Measurements from ENCODE around the gene SBK1. TPM values are rescaled to one million over a fixed set of nuclear protein-coding genes. Genes with fewer than 3 reads are reported as not detected.

The SBK1 gene
- total and polyA plus RNA-seq, 10 donors: 0.30 to 2.8 (median 1.7) TPM

DNA sequence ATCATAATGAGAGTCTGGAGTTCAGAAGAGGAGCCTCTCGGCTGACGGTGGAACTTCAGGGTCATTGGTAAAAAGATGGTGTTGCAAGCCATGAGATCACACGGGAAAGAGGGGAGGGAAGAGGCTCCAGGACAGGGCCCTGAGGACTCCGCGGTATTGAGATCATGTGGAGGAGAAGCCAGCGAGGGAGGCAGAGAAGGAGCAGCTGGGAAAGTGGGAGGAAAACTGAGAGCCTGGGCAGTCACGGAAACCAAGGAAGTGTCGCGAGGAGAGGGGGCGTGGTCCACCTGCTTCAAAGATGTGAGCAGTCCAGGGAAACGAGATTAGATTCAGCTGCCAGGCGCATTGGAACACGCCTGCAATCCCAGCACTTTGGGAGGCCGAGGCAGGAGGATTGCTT is 27.7 kb upstream of the SBK1 start:
- H3K27ac ChIP-seq: no peak overlapping the region
- peaks cover 0 to 9% (median 0%) of the 10 kb centered on the region in 8 donors for H3K9me3 ChIP-seq
- no peaks in the 10 kb centered on the region for H3K36me3 ChIP-seq
- intact Hi-C loops (cut with DNase I; ENCODE audit: low total_unique reads): no loop called here
- no peak overlapping the region for H3K4me3 ChIP-seq
- peaks cover 0 to 48% (median 0%) of the 10 kb centered on the region in 7 donors for H3K27me3 ChIP-seq (replicated peaks in 1 of 7)
- no peak for DNase-seq
- TF ChIP-seq, protein P1, sequence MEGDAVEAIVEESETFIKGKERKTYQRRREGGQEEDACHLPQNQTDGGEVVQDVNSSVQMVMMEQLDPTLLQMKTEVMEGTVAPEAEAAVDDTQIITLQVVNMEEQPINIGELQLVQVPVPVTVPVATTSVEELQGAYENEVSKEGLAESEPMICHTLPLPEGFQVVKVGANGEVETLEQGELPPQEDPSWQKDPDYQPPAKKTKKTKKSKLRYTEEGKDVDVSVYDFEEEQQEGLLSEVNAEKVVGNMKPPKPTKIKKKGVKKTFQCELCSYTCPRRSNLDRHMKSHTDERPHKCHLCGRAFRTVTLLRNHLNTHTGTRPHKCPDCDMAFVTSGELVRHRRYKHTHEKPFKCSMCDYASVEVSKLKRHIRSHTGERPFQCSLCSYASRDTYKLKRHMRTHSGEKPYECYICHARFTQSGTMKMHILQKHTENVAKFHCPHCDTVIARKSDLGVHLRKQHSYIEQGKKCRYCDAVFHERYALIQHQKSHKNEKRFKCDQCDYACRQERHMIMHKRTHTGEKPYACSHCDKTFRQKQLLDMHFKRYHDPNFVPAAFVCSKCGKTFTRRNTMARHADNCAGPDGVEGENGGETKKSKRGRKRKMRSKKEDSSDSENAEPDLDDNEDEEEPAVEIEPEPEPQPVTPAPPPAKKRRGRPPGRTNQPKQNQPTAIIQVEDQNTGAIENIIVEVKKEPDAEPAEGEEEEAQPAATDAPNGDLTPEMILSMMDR (IDR thresholded peaks at IDR 0.05 in 8 of 11, conservative IDR thresholded peaks at IDR 0.05 in 3 of 11): no peak
- TF ChIP-seq POLR2A (IDR thresholded peaks at IDR 0.05) (no peak), POLR2AphosphoS5 (IDR thresholded peaks at IDR 0.05) (no peak)
- peaks cover 0 to 8% (median under 1%) of the 10 kb centered on the region in 6 donors for H3K4me1 ChIP-seq
- 41 to 66% (median 50%) methylated on average over 14 of the region's 14 CpGs for WGBS, 5 donors

DNA sequence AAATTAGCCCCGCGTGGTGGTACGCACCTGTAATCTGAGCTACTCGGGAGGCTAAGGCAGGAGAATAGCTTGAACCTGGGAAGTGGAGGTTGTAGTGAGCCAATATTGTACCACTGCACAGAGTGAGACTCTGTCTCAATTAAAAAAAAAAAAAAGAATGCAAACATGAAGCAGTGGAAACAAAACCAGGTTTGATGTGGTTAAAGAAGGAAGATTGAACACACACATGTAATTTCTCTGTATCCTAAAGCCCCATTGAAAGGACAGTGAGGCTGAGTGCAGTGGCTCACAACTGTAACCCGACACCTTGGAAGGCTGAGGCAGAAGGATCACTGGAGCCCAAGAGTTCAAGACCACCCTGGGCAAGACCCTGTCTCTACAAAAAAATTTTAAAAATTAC is 26.5 kb upstream of the SBK1 start:
- H3K27me3 ChIP-seq (replicated peaks in 1 of 7): peaks cover 0 to 41% (median 0%) of the 10 kb centered on the region in 7 donors
- no peak for DNase-seq
- H3K36me3 ChIP-seq: no peaks in the 10 kb centered on the region
- no peak for TF ChIP-seq POLR2AphosphoS5 (IDR thresholded peaks at IDR 0.05)
- TF ChIP-seq, protein P1 (IDR thresholded peaks at IDR 0.05 in 8 of 11, conservative IDR thresholded peaks at IDR 0.05 in 3 of 11): no peak
- TF ChIP-seq POLR2A (IDR thresholded peaks at IDR 0.05): no peak
- intact Hi-C loops (cut with DNase I; ENCODE audit: low total_unique reads): no loop called here
- H3K4me1 ChIP-seq: peaks cover 0 to 5% (median 0%) of the 10 kb centered on the region in 6 donors
- no peak overlapping the region for H3K27ac ChIP-seq
- peaks cover 0 to 9% (median 0%) of the 10 kb centered on the region in 8 donors for H3K9me3 ChIP-seq
- 89 to 95% (median 91%) methylated on average over 5 of the region's 5 CpGs for WGBS, 5 donors
- H3K4me3 ChIP-seq: no peak overlapping the region

DNA sequence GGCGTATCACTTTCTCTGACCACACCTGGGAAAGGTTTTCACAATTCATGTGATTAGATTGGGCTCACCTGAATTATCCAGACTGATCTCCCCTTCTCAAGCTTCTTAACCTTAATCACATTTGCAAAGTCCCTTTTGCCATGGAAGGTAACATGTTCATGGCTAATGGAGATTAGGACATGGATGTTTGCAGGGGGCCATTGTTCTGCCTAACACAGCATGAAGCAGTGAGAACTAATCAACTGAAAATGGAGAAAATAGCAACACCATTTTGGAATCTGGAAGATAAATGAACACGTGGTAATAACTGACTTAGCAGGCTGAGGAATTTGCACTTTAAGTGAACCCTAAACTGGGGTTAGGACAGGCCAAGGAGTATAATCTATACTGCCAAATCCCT is 25.0 kb upstream of the SBK1 start:
- H3K4me1 ChIP-seq: peaks cover 0 to 5% (median 0%) of the 10 kb centered on the region in 6 donors
- H3K27ac ChIP-seq: no peak overlapping the region
- no peak for DNase-seq
- no peaks in the 10 kb centered on the region for H3K36me3 ChIP-seq
- H3K9me3 ChIP-seq: peaks cover 0 to 13% (median 4%) of the 10 kb centered on the region in 8 donors
- H3K27me3 ChIP-seq (replicated peaks in 1 of 7): peaks cover 0 to 33% (median 0%) of the 10 kb centered on the region in 7 donors
- TF ChIP-seq POLR2A (IDR thresholded peaks at IDR 0.05) (no peak), POLR2AphosphoS5 (IDR thresholded peaks at IDR 0.05) (no peak)
- TF ChIP-seq, protein P1 (IDR thresholded peaks at IDR 0.05 in 8 of 11, conservative IDR thresholded peaks at IDR 0.05 in 3 of 11): no peak
- intact Hi-C loops (cut with DNase I; ENCODE audit: low total_unique reads): no loop called here
- H3K4me3 ChIP-seq: no peak overlapping the region
- 73 to 91% (median 83%) methylated on average over 2 of the region's 2 CpGs for WGBS, 5 donors

DNA sequence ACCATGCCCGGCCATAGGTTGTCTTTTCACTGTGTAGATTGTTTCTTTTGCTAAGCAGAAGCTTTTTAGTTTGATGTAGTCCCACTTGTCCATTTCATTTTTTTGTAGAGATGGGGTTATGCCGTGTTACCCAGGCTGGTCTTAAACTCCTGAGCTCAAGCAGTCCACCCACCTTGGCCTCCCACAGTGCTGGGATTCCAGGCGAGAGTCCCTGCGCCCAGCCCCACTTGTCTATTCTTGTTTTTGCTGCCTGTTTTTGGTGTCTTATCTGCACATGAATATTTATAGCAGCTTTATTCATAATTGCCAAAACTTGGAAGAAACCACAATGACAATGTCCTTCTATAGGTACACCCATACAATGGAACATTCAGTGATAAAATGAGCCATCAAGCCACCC is 18.8 kb upstream of the SBK1 start:
- H3K9me3 ChIP-seq: peaks cover 0 to 8% (median 4%) of the 10 kb centered on the region in 8 donors
- TF ChIP-seq, protein P1 (IDR thresholded peaks at IDR 0.05 in 8 of 11, conservative IDR thresholded peaks at IDR 0.05 in 3 of 11): no peak
- TF ChIP-seq POLR2A (IDR thresholded peaks at IDR 0.05): no peak
- no peak for TF ChIP-seq POLR2AphosphoS5 (IDR thresholded peaks at IDR 0.05)
- 74 to 93% (median 83%) methylated on average over 4 of the region's 4 CpGs for WGBS, 5 donors
- no peak overlapping the region for H3K27ac ChIP-seq
- H3K27me3 ChIP-seq (replicated peaks in 1 of 7): peaks cover 0 to 38% (median 0%) of the 10 kb centered on the region in 7 donors
- H3K4me1 ChIP-seq: peaks cover 3 to 14% (median 11%) of the 10 kb centered on the region in 6 donors
- no peak for DNase-seq
- no peaks in the 10 kb centered on the region for H3K36me3 ChIP-seq
- intact Hi-C loops (cut with DNase I; ENCODE audit: low total_unique reads): no loop called here
- no peak overlapping the region for H3K4me3 ChIP-seq

Measured in spleen (tissue), 11 donors.